HG03159 (cell line): ENCODE measurements around the gene ARHGDIG.
"Not testable (repeated sequence)": the region's sequence is repeated elsewhere in the genome, so short reads cannot be mapped to it uniquely, and the experiment has no call there.

ENCODE experiments used
- ATAC-seq: cut with Tn5 transposase; IDR thresholded peaks from one replicate; pipeline ENCODE4 v1.9.1; 2021; ENCODE audit warnings: mild to moderate bottlenecking, moderate library complexity; ENCODE audit not compliant: unreplicated experiment

ARHGDIG gene

GRCh38 chr16:263182-263774 is 17.1 kb upstream of the ARHGDIG start:
- ATAC-seq = no peak

DNA sequence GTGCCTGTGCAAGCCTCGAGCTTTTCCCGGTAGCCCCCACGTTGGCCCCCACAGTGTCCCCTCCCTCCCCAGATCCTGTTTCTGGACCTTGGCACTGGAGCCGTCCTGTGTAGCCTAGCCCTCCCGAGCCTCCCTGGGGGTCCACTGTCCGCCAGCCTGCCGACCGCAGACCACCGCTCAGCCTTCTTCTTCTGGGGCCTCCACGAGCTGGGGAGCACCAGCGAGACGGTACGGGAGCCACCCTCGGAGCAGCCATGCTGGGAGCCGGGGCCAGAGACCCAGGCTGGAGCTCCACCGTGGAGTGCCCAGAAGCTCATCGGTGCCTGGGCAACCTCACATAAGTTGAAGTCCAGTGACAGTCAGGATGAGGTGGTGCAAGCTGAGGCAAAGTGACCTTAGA is 16.4 kb upstream of the ARHGDIG start:
- no peak for ATAC-seq

DNA sequence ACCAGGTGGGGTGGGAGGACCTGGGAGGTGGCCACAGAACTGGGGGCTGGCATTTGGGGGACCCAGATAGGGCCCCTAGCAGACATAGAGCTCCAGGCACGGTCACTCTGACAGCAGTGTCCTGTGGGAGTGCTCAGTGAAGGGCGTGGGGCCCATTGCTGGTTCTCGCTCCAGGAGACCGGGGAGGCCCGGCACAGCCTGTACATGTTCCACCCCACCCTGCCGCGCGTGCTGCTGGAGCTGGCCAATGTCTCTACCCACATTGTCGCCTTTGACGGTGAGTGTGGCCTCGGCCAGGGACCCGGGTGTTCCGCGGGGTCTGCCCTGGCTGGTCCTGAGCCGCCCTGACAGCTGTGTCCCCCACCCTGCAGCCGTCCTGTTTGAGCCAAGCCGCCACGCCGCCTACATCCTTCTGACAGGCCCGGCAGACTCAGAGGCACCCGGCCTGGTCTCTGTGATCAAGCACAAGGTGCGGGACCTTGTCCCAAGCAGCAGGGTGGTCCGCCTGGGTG is 15.9 kb upstream of the ARHGDIG start:
- ATAC-seq = no peak

- ATAC-seq = no peak
These were observed 15.3 kb upstream of the ARHGDIG start for GRCh38 chr16:265002-265529.

- no peak for ATAC-seq
These were observed 14.7 kb upstream of the ARHGDIG start for GRCh38 chr16:265711-266110.

DNA sequence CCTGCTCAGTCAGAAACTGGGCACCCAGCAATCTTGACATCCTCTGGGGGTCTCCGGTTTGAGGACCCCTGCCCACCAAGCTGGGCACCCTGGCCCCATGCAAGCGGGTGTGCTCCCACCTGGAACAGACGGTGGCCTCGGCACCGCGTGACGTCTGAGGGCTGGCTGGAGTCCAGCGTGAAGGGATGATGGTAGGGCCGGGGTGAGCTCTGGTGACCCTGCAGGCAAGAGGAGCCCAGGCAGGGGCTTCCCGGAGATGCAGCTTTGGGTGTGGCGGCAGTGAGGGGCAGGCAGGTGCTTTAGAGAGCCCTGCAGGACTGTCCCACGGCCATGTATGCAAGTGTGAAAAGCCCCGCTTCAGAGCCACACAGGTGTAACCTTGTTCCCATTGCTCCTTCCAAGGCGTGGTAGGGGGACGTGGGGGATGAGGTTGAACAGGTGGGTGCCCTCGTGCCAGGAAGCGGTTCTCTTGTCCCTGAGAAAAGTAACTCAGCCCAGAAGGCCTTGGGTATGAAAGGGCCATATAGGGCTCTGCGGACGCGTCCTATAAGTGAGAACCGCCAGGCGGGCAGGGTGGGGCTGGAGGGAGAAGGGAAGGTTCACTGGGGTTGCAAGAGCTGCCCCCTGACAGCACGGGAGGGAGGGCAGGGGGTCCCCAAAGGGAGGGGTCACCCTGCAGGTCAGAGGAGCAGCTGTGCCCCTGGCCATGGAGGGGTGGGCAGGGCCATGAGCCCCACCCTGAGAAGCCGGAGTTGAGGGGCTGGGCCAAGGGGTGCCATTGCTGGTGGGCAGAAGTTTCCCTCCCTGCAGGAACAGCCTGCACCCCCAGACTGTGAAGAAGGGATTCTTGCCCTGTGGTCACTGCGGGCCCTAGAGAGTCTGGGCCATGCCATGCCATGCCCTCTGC is 13.9 kb upstream of the ARHGDIG start:
- no peak for ATAC-seq

DNA sequence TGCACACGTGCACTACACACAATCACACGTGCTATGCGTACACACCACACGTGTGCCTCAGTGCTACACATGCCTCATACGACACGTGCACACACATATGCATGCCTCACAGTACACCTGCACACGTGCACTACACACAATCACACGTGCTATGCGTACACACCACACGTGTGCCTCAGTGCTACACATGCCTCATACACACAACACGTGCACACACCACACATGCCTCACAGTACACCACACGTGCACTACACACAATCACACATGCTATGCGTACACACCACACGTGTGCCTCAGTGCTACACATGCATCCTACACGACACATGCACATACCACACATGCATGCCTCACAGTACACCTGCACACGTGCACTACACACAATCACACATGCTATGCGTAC is 12.8 kb upstream of the ARHGDIG start:
- ATAC-seq = not testable (repeated sequence)

GRCh38 chr16:268141-269053 is 12.0 kb upstream of the ARHGDIG start:
- no peak for ATAC-seq

DNA sequence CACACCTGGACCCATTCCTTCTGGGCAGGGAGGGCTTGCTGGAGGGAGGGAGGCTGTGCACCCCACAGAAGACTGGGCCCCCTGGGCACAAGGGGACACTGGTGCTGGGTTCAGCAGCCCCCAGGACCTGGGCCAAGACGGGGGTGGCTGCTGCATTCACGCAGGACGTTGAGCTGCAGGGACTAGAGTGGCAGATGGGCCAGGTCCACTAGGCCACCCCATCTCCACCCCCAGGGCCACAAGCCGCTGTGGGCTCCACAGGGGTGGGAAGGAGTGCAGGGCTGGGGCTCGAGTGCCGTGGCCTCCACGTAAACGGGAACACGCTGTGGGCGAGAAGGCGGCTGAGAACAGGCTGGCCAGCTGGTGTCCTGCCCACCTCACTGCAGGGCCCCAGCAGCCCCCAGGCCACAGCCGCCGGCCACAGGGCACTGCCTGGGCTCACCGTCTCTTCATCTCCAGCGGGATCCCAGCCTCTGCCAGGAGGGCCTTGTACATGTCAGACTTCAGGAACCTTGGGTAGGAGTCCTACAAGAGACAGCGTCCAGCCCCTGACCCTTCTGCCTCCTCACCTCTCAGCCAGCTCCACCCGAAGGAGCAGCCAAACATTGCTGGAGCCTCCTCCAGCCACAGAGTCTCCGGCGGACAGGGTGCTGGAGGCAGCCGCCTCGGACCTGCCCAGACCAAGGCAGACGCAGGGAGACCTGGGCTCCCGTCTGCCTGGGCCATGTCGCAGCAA is 11.2 kb upstream of the ARHGDIG start:
- no peak for ATAC-seq

DNA sequence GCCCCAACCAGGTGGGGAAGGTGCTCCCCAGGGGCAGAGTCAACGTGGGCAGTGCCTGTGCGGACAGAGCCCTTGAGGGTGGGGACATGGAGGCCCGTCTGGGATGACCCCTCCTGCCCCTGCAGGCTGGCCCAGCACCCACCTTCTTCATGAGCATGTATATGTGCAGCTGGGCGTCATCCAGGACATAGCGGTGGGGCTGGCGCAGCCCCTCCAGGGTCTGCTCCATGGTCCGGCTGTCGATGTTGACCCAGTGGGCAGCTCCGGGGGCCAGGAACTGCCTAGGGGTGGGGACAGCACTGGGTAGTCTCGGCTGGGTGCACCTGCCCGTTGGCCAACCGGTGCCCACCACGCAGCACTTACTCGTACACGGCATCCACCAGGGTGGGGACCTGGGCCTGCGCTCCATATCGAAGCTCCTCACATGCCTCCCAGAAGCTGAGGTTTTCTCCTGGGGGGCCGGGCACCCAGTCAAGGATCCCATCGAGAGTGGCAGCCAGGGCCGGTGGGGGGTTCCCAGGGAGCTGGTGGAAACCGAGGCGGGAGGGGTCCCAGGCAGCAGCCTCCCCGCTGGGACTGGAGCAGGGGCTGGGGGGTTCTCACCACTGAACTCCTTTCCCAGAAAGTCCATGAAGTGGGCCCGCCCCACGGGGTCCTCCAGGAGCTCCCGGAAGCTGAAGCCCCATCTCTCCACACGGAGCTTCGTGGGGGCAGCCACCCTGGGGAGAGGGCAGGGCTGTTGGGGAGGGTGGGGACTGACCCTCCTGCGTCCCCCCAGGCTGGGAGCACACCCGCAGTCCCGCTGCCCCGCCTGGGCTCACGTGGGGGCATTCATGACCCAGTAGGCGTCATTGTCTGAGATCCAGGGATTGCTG is 9.8 kb upstream of the ARHGDIG start:
- no peak for ATAC-seq

- ATAC-seq = no peak
These were observed 7.5 kb upstream of the ARHGDIG start for GRCh38 chr16:272633-273546.

DNA sequence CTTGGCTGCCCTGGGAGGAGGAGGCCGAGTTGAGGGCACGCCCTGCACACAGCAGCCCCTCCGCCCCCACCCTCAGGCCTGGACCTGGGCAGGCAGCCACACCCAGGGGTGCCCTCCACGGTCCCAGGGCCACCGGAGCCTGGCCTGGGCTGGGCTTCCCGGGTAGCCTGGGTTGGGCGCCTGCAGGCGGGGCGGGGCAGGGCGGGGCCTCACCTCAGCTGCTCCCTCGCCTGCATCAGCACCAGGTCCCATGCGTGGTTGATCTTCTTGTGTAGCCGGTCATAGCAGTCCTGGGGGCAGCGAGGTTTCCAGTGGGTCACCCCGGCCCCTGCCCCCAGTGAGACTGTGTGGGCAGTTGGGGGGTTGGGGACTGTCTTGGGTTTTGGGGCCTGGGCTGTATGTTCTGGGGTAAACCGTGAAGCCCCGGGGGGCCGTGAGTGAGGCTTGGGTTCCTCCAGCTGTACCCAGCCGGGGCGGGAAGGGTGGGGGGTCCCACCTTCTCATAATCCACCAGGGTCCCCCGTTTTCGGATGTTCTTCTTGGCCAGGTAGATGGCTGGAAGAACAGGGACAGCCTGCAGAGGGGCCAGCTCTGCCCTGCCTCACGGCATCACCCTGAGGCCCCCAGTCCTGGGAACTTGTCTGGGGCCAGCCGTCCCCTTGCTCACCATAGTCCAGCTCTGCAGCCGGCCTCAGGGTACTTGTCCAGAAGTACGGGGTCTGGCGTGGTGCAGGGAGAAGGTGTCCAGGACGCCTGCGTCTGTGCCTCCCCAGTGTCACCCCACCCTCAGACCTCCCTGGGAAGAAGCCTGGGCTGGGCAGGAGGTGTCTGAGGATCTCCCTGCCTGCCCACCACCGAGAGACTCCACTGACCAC is 6.6 kb upstream of the ARHGDIG start:
- no peak for ATAC-seq

GRCh38 chr16:275041-275641 is 5.2 kb upstream of the ARHGDIG start:
- no peak for ATAC-seq

DNA sequence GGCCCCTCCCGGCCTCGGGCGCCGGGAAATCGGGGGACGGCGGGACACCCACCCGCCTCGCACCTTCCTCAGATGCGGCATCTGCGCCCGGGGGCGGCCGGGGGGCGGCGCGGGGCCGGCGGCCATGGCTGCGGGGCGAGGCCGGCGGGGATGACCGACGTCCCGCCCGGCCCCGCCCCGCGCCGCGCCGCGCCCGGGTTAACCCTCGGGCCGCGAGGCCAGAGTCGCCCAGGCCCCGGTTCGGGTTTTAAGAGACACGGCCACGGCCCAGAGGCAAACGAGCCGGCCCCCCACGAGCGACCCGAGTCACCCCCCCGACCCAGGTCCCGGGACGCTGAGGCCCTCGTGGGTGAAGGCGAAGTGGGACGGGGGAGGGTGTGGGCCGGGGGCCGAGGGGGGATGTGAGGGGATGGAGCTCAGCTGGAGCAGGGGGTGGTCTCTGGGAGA is 4.6 kb upstream of the ARHGDIG start, which contains the start of gene RGS11:
RGS11 (minus strand) TSS at position 159 of the 447 bp plus-strand sequence; CDS start at position 126, 33 bp downstream.
- no peak for ATAC-seq

GRCh38 chr16:276426-277077 is 3.8 kb upstream of the ARHGDIG start:
- no peak for ATAC-seq

DNA sequence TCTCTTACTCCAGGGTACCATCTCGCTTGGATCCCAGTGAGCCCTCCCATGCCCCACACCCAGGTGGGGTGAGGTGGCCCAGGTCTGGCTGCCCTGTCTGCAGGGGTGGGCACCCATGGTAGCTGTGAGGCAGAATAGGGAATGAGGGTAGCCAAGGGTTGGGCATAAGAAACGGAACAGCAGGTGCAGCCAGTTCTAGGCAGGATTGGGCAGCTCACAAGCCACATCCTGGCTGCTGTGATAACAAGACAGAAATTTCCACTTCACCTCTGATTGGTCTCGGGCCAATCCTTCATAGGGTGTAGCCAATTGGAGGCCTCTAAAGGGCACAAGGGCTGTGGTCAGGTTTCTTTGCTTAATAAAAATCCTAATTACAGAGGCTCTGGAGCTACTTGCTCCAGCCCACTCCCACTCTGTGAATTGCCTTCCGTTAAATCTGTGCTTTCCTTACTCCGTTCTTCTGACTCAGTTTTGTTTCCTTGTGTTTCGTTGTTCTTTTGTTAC is 1.5 kb upstream of the ARHGDIG start:
- ATAC-seq = no peak
